B cell (primary cell): ENCODE results near the gene VAV2.

Experiments
- CTCF ChIP-seq: fragments of 200-600 bp; IDR thresholded peaks from one replicate; pipeline ENCODE4 v1.8.0; 2022; ENCODE audit warnings: antibody characterized with exemption, mild to moderate bottlenecking
- EZH2 ChIP-seq: IDR thresholded peaks from 2 replicates; pipeline ENCODE4 v1.6.1; 2012; ENCODE audit warnings: borderline replicate concordance, low read depth, mild to moderate bottlenecking, moderate library complexity, low read length; ENCODE audit not compliant: insufficient read depth, poor library complexity, severe bottlenecking

GRCh38 chr9:134024828-134025605, 32.9 kb upstream of the VAV2 start, which contains the start of gene BRD3OS:
- no peak for TF ChIP-seq CTCF
- TF ChIP-seq EZH2: no peak
